Measurements from ENCODE around the gene TXNDC17. TPM values are rescaled to one million over a fixed set of nuclear protein-coding genes. Genes with fewer than 3 reads are reported as not detected.

Gene TXNDC17
- total and polyA plus RNA-seq, 2 of the 13 experiments (the other 11 are each of a cell fraction or from before 2014, with no cell fraction given), result 188 to 266 TPM

GRCh38 chr17:6668727-6669425, 28.0 kb downstream of the TXNDC17 start:
- Histone ChIP-seq H2AFZ (ENCODE audit: low read length) (no peak overlapping the region), H3K36me3 (replicated peaks in 1 of 2; ENCODE audit: control insufficient read depth in 1 of 2, insufficient read depth in 2 of 2, low read length in 2 of 2) (no peaks in the 10 kb centered on the region), H3K79me2 (ENCODE audit: insufficient read depth, low read length) (no peaks in the 10 kb centered on the region), H3K4me2 (ENCODE audit: low read depth, low read length) (peak overlapping the region; percentile 37; the same call in 1 of the 2 replicates), H3K9ac (ENCODE audit: insufficient read depth, low read depth, low read length) (no peak overlapping the region), H3K27me3 (ENCODE audit: control insufficient read depth in 1 of 2, insufficient read depth in 2 of 2, low read length in 2 of 2) (no peaks in the 10 kb centered on the region), H3K27ac (ENCODE audit: extremely low read length, insufficient read depth, low read length) (peak overlapping the region; percentile 29), H3K9me3 (ENCODE audit: low read length) (no peaks in the 10 kb centered on the region), H3K4me1 (ENCODE audit: insufficient read depth, low read length) (peaks cover 51% of the 10 kb centered on the region), H4K20me1 (ENCODE audit: insufficient read depth, low read length) (no peaks in the 10 kb centered on the region), H3K4me3 (replicated peaks in 1 of 3; ENCODE audit: insufficient read depth in 1 of 3, low read depth in 2 of 3, low read length in 3 of 3) (no peak overlapping the region)
- peak; percentile 23 for ATAC-seq
- POLR2A ChIA-PET, result interaction anchor here (1.2 to 4.3 kb wide), 3 partner anchors 8 to 44 kb away, joined by 3 to 33 read pairs (median 8); partner anchors contain the start of gene SLC13A5
- peak; percentile 65 for DNase-seq (ENCODE audit: low spot score)
- no peak for FAIRE-seq
- CTCF ChIA-PET (ENCODE audit: low intra/inter-chr PET ratio, low total read pairs), result interaction anchor here (1.2 kb wide), 1 partner anchor 44 kb away, joined by 4 read pairs; the partner anchor contains the start of gene SLC13A5
- BruUV-seq (replicated peaks), result no TSS peak
- in situ Hi-C loops (cut with HindIII; ENCODE audit: extremely low pct_ligation_motif_present, low pct_unique_long_range_greater_than_20kb), result loop anchor here (5.0 to 10.0 kb wide), 3 partner anchors 43 to 346 kb away; partner anchors contain the start of genes RNASEK, SLC13A5 and TEKT1
- intact Hi-C loops (cut with micrococcal nuclease; ENCODE audit: unreplicated experiment), result no loop called here
- 48% methylated on average over 14 of the region's 14 CpGs for WGBS (ENCODE audit: low lambda C conversion rate)
- TF ChIP-seq THRA (CRISPR knock-in tag; IDR thresholded peaks at IDR 0.05; ENCODE audit: borderline replicate concordance) (peak; percentile 80; the same call in 1 of the 2 replicates), RFX5 (IDR thresholded peaks at IDR 0.05; ENCODE audit: low read depth, low read length) (no peak), ATF1 (CRISPR knock-in tag; IDR thresholded peaks at IDR 0.05) (peak; percentile 28; the same call in 1 of the 2 replicates), ELF1 (CRISPR knock-in tag; IDR thresholded peaks at IDR 0.05) (peak; percentile 34; the same call in 1 of the 2 replicates), CCDC6 (CRISPR knock-in tag; IDR thresholded peaks at IDR 0.05) (no peak), NFATC3 (CRISPR knock-in tag; IDR thresholded peaks at IDR 0.05) (0 out of 2 replicates have a peak, but pooled peaks have one; percentile 58), PPARG (CRISPR knock-in tag; conservative IDR thresholded peaks at IDR 0.05) (peak; percentile 84), SOX6 (IDR thresholded peaks at IDR 0.05) (no peak), SOX6 (CRISPR knock-in tag; IDR thresholded peaks at IDR 0.05) (0 out of 2 replicates have a peak, but pooled peaks have one; percentile 7), ETV5 (CRISPR knock-in tag; IDR thresholded peaks at IDR 0.05; ENCODE audit: borderline replicate concordance) (peak; percentile 76; the same call in 1 of the 2 replicates), ZBTB33 (CRISPR knock-in tag; IDR thresholded peaks at IDR 0.05) (peak; percentile 47; the same call in 1 of the 2 replicates), CTCF (CRISPR knock-in tag; IDR thresholded peaks at IDR 0.05) (peak; percentile 11; the same call in 1 of the 2 replicates), BHLHE40 (IDR thresholded peaks at IDR 0.05; ENCODE audit: low read length) (0 out of 2 replicates have a peak, but pooled peaks have one; percentile 27), PATZ1 (CRISPR knock-in tag; IDR thresholded peaks at IDR 0.05) (peak; percentile 28; the same call in 1 of the 2 replicates), ELF3 (CRISPR knock-in tag; IDR thresholded peaks at IDR 0.05) (peak; percentile 38; the same call in 1 of the 2 replicates), ZBTB38 (CRISPR knock-in tag; IDR thresholded peaks at IDR 0.05) (peak; percentile 66; the same call in 1 of the 2 replicates), ZNF12 (CRISPR knock-in tag; IDR thresholded peaks at IDR 0.05) (0 out of 2 replicates have a peak, but pooled peaks have one; percentile 8)

Data from HepG2 (cell line).